GM18498 (cell line): ENCODE data around the gene FAM181A.

Source experiments
- ATAC-seq: cut with Tn5 transposase; IDR thresholded peaks from one replicate; pipeline ENCODE4 v1.9.1; 2021; ENCODE audit warnings: mild to moderate bottlenecking, moderate library complexity; ENCODE audit not compliant: unreplicated experiment

Gene FAM181A

DNA sequence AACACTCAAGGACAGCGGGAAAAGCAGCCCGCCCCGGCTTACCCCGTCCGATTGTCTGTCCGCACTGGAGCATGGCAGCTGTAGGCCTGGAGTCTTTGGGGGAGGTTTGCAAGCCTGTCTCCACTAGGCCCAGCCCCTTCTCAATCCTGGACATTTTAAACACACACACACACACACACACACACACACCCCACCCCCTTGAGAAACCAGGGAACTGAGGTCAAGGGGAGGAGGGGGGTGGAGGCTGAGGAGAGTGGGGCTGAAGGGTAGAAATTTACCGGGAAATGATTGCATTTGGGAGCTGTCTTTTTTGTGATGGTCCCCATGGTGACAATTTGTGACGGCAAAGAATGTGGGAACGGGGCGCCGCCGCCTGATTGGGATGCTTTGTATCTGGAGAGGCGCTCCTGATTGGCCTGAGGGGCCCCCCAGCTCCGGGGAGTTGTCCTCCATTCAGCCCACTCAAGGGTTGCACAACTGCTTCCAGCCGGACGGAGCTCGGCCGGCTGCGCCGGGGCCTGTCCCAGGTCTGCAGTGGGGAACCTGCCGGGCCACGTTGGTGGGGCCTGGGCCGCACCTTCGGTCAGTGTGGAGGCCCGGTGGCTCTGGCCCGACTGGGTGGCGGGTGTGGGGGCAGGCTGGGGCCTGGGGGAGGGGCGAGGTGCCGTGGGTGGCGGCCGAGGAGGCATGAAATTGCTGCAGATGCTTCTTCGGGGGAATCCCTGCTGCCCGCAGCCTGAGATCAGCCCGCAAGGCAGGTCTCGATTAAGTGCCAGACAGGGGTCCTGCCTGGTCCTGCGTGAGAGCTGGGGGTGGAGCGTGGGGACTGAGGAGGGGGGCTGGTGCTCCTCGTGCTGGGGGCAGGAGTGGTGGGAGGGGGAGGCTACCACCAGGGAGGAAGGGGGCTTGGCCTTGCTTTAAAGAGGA, at the start of gene FAM181A:
Gene FAM181A (plus strand): TSS at position 472 of the 927 bp plus-strand sequence. CDS start 942 bp downstream, outside the sequence.
- ATAC-seq: no peak

DNA sequence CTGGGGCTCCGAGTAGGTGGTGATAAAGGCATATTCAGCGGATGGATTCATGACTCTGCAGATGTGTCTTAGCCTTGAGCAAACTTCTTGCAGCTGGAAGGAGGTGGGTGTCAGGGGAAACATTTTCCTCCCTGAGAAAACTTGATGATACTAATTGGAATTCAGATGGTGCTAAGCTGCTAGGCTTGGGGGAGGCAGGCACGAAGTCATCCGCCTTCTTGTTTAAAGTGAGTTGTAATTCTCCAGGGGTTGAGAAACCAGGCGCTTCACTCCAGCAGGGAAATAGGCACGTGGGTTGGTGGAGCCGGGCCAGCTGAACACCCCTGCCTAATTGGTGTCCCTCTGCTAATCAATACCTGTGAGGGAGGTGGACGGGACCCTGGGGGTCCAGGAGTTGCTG, 48.9 kb upstream of the FAM181A start:
- ATAC-seq: no peak

DNA sequence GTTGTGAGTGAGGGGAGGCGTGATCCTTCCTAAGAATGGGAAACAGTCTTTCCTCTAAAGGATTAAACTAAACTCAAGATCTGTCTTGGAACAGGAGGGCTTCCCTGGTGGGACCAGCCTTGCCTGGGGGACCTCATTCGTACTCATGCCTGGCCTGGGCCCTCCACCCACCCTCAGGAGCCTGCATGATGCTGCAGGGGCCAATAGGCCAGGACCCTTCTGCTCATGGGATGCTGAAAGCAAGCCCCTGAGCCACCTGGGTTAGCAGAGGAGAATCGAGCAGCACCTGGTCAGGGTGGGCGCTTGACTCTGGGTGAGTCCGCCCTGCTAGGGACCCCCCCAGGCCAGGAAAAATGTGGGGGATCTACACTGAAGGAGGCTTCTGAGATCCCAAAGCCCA, 48.3 kb upstream of the FAM181A start:
- ATAC-seq: no peak

DNA sequence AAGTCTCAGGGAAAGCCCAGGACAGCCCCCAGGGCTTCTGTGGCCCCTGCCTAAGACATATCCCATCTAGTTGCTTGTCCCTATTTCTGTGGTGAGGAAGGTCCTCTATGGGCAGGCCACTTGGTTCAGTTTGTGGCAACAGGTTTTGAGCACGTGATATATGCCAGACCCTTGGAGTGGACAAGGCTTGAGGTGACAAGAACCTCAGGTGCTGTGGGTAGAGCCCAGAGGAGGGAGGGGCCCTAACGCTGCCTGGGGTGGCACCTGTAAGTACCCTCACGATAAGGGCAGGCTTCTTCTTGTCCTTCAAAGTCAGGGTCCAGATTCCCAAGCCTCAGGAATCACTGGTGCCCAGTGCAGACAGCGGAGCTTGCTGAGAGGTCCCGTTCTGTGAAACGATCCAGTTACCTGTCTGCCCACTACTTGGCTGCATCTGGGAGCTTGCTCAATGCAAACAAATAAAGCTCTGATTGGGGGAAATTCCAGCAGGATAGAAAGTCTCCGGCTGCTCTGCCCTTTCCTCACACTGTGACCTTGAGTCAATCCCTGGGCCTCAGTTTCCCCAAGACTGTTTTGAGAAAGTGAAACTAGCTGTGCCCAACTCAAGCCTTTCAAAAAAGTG, 47.7 kb upstream of the FAM181A start:
- ATAC-seq: no peak

DNA sequence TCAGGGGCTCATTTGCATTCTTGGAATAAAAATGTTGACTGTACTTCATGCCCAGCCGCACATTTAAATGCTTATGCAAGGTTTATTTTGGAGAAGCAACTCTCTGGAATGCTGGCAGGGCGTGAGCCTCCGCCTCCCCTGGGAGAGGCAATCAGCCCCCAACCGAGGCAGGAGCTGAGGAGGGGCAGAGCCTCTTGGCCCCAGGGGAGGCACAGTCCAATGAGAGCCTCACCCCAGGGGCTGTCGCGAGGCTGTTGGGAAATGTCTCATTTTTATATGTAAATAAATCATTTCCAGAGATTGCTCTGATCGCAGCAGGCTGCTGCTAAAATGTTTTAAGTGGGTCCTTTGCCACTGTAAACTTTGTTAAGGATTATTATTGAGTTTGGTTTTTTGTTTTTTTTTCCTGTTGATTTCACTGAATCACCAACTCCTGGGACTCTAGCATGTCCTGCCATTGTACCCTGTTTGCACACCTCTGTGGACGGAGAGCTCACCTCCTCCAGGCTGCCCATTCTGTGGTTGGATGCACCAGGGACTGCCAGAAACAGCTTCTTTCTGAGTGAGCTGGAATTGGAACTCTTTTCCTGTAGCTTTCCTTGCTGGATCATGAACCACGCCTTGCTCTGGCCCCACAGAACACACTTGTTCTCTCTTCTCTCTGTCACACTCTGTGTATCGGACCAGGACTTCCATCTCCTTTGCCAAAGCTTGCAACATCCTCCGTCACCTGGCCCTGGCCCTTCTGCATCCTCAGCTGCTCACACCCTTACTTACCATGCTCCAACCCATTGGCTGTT, 46.9 kb upstream of the FAM181A start:
- ATAC-seq: no peak

DNA sequence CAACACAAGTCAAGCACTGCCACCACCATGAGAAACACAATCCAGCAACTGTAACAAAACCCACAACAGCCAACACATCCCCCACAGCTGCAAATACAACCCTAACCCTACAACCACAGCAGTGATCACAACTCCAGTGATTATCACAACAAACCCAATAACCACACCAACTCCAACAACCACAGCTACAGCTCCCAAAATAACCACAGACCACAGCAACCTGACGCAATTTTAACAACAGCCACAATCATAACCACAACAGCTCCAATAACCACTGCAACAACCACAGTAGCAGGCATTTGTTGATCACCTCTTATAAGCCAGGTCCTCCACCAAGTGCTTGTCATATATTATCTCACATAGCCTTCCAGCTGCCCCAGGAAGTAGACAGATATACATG, 42.2 kb upstream of the FAM181A start:
- ATAC-seq: no peak

DNA sequence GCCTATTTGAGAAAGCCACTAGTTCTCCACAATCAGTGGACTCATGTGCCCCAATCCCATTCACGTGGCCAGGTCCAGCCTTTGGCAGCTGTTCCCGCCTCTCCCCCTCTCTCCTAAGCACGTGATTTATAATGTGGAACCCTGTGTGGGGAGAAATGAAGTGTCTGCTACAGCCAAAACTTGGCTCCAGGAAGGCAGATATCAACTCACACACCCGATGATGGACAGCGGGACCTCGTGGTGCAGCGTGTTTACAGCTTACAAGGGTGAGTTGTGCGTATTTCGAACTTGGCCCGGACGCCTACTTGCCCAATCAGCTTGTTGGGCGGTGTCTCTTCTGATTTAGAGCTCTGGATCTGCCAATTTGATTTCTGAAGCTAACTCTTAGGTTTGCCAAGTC, 38.1 kb upstream of the FAM181A start:
- no peak for ATAC-seq

DNA sequence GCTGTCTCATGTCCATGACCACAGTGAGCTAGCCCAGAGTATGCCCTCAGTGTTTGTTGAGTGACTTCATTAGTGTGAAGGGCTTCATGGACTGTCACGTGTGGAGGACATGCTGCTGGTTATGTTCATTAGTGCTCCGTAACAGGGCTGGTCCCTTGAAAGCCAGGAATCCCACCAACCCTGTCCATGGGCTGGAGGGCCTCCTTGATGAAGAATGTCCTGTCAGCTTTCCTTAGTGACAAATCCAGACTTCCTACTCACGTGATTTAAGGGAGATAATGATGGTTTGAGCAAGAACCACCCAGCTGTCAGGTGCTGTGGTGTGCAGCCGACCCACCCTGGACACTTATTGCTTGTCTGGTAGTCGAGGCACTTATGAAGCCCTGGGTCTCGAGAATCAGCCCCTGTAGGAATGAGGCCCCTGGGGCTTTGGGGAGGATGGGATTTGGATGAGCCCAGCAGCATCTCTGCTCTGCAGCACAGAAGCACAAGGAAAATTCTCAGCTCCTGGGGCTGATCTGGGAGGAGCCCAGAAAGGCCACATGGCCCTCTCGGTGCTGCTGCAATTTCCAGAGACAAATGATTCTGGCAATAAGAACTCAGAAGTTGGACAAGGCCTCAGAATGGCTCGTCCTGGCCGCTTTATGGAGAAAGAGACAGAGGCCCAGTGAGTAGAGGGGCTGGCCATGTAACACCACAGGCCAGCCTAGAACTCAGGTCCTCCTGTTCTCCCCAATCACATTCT, 37.2 kb upstream of the FAM181A start:
- ATAC-seq: no peak

DNA sequence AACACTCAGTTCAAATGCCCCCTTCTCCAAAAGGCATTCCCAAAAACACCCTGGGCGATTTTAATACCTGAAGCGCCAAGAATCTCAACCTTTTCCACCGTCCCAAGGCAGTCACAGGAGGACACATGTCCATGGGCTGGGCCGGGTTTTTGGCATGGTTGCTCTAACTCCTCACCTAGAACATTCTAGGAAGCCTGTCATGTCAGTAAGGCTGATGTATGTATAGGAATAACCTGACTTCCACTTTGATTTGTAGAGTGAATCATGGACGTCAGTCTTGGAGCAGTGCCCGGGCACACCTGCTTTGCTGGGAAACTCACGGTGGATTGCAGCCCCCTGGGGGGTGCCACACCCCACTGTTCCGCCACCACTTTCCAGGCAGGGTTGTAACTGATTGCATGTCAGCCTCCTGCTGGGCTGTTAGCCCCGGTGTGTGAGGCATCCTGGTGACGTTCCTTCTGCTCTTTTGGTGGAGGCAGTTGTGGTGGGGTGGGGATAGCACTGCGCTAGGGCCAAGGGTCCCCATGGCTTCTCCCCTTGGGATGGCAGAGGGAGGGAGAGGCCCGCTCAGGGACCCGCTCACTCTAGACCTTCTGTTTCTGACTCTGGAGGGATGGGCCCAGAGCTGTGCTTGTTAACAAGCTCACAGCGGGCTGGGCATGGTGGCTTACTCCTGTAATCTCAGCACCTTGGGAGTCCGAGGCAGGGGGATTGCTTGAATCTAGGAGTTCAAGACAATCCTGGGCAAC, 35.2 kb upstream of the FAM181A start:
- no peak for ATAC-seq

DNA sequence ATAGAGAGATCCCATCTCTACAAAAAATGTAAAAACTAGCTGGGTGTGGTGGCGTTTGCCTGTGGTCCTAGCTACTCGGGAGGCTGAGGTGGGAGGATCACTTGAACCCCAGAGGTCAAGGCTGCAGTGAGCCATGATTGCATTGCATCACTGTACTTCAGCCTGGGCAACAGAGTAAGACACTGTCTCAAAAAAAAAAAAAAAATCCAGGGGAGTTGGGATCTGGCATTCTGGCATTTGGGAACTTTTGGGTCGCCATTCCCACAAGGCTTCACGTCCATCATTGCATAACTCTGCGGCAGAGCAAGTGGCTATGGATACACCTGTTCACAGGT, 34.7 kb upstream of the FAM181A start:
- ATAC-seq: no peak

DNA sequence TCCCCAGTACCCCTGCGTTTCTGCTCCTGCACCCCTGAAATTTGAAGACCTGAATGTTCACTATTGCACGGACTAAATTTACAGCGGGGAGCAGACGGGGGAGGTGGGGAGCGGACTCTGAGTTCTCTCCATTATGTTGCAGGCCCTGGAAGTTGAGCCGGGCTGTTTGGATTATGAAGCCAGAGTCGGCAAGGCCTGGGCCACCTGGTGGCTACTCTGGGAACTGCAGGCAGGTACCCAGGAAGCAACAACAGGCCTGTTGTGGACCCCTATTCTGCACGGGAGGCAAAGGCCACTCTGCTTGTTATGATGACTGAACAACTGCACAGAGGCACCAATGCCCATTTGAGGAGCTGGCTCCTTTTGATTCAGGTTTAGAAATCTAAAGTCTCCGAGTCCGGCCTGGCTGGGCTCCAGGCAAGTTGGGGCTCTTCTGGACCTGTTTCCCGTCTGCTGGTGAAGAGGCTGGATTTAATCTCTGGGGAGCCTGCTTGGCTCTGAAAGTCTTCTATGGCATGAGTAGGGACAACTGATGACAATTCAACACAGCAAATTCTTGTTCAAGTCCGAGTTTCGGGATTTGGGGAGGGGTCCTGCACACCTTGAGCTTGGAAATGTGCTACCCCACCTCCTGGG, 34.1 kb upstream of the FAM181A start:
- no peak for ATAC-seq

DNA sequence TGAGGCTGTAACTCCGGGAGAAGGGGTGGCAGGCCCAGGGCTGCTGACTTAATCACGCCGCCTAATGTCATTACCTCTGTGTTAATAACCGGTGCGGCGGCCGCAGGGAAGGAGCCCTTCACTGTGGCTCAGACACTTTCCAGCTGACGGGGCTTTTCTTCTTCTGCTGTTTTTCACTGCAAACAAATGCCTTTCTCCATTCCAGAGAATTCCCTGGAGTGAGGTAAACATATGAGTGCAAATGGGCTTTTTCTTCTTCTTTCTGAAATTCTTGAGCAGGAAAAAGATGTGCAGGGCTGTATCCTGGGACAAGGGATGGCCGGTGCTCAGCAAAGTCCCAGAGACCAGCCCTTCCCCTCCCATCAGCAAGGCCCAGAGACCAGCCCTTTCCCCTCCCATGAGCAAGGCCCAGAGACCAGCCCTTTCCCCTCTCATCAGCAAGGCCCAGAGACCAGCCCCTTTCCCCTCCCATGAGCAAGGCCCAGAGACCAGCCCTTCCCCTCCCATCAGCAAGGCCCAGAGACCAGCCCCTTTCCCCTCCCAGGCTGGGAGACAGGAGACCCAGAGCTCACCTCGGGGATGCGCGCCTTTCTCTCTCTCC, 33.4 kb upstream of the FAM181A start:
- no peak for ATAC-seq

DNA sequence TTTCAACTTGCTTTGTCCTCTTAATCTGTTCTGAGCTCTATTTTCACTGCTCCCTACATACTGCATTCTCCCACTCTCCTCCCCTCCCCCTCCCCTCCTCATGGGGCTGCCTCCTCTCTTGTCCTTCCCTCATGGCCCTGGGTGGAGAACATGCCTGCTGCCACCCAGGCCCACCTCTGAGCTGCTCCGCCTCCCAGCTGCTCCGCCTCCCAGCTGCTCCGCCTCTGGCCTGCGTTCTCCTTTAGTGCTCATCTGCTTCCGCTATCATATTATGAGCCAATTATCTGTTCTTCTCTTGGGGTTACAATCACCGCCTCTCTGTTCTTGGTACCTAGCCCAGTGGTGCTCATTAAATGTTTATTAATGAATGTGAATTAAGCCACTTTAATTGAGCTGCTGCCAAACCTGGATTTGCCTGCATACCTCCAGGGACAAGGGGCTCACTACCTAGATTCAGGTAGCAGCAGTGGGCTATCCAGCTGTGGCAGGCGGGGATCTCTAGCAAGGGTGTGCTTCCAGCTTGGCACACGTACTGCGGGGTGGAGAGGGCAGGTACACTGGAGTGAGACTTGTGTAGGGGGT, 32.0 kb upstream of the FAM181A start:
- no peak for ATAC-seq

DNA sequence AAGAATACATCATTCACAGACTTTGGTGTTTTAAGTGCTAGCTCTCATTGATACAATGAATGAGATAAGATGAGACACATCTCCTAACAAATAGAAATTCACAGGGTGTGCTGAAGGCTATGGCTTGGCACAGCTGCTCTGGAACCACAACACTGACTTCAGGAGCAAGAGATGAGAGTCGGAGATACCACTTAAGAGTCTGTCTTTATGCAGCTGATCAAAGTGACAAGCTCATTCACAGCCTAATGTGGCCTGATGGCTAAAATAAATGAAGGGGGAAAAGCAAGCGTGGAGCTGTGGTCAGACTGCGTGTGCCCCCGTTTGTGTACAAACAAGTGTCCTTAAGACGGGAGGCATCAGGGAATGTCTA, 29.7 kb upstream of the FAM181A start:
- no peak for ATAC-seq

DNA sequence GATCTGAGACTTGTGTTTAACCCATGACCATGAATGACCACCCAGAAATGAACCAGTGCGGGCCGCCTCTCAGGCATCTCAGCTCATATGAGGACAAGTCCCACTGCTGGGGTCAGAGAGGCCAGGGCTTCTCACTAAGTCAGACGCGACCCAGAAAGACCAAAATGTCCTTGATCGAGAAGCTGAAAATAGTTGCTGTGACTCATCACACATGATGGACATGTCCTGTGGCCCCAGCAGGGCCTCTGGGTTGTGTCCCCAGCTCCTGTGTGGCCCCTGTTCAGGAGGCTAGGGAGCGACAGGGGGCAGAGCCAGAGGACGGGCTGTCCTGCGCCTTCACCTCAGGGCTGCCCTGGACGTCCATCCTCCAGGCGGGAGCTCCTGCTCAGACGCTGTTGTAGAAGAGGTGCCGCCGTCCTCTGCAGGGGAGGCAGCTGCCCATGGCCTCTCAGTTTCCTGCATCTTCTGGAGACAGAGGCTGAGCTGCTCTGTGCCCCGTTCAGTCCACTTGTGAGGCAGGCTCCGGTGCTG, 29.0 kb upstream of the FAM181A start:
- ATAC-seq: no peak

DNA sequence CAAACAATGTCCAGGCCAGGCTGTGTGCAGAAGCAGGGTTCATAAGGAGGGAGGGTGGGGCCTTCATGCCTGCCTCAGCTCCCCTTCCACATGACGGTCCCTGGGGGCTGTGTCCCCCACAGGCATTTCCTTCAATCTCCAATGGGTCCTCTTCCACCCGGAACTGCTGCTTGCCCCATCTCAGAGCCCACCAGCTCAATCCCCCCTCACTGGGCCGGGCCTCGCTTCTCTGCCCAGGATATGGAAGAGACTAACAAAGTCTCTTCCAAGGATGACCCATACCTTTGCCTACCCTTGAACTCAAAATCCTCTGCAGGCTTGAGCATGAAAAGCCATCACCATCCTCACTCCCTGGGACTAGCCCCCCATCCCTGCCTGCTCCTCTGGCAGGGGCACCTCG, 28.4 kb upstream of the FAM181A start:
- ATAC-seq: no peak

DNA sequence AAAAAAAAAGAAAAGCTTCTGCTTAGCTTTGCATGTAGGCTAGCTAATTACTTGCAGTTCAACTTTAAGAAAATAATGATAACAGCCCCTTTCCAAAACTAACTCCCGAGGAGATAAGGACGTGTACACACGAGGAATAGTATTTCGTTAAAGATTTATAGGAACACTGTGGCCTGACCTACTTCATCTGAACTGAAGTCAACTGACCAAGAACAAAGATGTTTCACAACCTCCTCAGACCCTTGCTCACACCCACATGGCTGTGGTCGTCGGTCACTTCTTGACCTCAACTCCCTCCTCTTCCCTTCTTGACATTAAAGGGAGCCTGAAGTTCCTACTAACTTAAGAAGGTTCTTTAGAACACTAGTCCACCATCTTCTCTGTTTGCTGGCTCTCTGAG, 25.3 kb upstream of the FAM181A start:
- ATAC-seq: no peak

DNA sequence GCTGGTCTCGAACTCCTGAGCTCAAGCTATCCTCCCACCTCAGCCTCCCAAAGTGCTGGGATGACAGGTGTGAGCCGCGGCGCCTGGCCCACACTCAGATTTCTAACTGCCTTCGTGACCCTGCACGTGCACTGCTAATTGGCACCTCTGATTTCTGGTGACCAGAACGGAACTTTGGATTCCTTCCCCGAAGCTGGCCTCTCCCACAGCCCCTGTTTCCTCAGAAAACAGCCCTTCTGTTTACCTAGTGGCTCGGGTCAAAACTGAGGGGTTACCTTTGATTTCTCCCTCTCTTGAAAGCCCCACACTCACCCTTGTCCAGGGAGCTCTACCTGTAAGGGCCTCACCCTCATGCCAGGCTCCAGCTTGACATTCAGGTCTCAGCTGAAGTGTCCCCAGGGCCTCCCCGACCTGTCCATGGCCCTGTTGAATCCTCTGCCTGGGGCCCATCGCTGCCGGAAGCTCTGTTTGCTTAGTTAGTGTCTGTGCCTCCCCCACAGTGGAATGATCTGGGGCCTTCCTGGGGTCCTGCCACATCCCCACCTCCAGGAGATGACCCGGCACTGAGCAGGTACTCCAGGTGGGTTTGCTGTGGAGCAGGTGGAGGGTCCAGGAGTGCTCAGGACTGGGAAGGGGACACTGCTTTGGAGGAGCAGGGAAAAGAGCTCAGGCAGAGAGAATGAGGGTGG, 24.4 kb upstream of the FAM181A start:
- ATAC-seq: no peak
